HG03103 (cell line): ENCODE data around the gene POTEF.
"Not testable (repeated sequence)": the region's sequence is repeated elsewhere in the genome, so short reads cannot be mapped to it uniquely, and the experiment has no call there.

ENCODE experiments used
- ATAC-seq: cut with Tn5 transposase; IDR thresholded peaks from one replicate; pipeline ENCODE4 v1.9.1; 2021; ENCODE audit warnings: low read depth; ENCODE audit not compliant: unreplicated experiment

Gene POTEF

DNA sequence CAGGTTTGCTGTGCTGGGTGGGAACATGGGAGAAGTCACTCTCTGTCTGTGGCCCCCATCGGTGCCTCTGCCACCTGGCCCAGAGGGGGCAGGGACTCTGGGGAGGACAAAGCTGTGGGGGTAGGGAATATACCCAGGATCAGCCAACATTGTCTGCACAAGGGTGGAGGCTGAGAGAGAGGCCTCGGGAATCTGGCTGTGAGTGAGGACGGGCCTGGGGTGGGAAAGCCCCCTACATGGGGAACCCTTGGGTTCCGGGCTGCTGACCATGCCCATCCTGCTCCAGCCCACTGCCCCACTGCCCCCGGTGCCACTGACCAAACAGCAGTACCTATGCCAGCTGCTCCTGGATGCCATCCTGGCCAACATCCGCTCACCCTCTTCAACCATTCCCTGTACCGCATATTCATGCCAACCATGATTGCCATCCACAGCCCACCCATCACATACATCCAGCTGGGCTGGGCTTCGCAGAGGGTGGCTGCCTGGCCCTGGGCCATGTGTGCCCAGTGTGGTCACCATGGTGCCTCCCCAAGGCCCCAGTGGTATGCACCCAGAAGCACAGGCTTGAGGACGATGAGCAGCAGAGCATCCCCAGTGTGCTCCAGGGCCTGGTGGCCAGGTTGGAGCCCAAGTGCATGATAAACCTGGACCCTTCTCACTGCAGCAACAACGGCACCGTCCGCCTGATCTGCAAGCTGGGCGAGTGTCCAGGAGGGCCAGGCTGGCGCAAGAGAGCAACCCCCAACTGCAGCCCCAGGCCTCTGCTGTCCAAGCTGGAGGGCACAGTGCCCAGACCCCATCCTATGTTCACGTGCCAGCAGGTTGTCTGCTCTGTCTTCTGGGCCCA, 6.9 kb upstream of the POTEF start:
- no peak for ATAC-seq

DNA sequence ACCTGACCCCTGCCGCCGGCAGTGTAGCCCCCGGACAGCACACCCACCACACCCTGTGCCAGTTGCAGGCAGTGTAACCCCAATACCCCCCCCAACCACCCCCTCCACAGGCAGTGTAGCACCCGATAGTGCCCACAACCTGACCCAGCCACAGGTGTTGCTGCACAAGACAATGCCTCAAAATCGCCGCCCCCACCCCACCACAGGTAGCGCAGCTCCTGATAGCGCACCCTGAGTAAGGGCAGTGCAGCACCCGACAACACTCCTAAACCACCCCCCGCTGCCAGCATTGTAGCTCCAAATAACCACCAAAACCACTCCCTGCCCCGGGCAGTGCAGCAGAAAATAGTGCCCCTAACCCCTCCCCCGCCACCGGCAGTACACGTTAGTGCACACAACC, 558 bp downstream of the POTEF start:
- not testable (repeated sequence) for ATAC-seq

DNA sequence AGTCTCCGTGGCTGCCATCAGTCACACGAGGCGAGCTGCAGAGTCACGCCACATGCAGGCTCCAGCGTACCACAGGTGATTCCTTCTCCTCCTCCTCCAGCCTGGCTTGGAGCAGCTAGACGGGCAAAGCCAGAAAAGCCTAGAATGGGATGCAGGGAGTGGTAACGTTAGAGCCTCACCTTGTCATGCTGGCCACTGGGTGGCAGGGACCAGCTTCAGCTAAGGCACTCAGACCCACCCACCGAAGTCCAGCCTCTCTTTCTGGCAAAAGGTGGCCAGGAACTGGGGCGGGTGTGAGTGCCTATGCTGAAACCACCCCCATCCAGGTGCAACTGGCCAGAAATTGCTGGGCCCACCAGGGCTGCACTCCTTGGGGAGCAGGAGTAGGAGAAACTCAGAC, 1.3 kb downstream of the POTEF start:
- not testable (repeated sequence) for ATAC-seq

DNA sequence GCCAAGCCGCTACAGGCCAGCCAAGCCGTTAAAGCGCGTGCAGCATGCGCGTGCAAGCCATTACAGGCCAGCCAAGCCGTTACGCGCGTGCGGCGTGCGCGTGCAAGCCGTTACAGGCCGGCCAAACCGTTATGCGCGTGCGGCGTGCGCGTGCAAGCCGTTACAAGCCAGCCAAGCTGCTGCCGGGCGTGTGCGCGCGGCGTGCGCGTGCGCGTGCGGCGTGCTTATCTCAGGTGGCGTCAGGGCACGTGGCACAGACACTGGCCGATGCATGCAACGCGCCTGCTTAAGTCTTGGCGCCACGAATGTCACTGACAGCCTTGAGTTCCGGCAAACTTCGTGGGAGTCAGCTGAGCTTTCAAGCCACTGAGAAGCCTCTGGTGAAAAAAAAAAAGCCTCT, 8.1 kb downstream of the POTEF start:
- ATAC-seq, result not testable (repeated sequence)

DNA sequence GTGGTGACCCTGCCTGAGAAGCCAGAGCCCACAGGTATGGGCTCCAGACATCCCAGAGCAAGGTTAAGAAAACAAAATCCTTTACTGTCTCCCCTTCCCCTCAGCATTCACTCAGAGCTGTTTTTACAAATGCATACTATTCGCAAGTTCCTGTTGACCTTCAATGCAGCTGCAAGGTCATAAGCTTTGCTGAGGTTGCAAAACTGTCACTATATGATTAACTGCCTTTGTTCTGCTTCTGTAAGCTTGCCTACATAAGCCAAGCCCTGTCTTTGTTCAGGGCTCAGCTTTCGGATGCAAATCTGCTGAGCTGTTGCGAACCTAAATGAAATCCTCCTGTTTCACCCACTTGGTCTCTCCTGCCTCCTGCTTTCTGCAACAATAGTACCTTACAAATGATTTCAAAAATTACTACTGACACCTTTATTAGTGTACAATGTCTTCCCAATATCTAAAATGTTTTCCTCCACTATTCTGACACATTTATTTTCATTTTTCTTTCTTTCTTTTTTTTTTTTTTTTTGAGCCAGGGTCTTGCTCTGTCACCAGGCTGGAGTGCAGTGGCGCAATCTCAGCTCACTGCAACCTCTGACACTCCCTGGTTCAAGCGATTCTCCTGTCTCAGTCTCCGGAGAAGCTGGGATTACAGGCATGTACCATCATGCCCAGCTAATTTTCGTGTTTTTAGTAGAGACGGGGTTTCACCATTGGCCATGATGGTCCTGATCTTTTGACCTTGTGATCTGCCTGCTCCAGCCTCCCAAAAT, 26.2 kb downstream of the POTEF start:
- not testable (repeated sequence) for ATAC-seq

DNA sequence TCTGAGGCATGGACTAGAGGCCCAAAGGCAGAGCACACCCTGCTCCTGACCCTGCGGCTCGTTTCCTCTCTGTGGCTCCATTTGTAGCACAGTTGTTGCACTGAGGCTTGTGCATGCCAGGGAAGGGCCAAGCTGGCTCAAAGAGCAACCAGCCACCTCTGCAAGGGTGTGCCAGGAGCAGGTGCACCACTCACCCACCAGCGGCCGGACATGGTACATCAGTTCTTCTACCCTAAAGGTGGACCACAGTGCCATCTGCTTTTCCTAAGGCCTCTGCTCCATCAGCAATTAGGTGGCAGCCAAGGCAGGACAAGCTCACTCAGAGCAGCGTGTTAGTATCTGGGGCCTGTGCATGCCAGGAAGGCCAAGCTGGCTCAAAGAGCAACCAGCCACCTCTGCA, 66.4 kb downstream of the POTEF start:
- ATAC-seq, result not testable (repeated sequence)

DNA sequence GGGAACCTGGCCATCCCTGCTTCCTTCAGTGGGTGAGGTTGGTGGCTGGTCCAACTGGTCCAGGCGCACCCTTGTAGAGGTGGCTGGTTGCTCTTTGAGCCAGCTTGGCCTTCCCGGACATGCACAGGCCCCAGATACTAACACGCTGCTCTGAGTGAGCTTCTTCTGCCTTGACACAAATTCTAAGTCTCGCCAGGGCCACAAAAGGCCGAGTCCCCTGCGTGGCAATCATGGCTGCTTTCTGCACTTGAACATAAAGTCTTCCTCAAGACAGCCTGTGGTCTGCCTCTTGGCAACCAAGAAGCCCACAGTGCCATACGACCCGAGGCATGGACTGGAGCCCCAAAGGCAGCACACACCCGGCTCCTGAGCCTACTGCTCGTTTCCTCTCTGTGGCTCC, 69.0 kb downstream of the POTEF start:
- ATAC-seq, result not testable (repeated sequence)

DNA sequence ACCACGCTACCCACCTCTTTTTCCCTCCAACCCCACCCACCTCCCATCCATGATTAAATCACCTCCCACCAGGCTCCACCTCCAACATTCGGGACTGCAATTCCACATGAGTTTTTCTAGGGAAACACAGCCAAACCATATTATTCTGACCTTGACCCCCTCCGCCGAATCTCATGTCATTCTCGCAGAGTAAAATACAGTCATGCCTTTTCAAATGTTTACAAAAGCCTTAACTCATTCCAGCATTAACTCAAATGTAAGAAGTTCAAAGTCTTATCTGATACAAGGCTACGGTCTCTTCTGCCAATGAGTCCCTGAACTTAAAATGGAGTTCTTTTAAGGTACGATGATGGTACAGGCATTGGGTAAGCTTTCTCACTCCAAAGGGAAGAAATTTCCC, 72.7 kb downstream of the POTEF start:
- ATAC-seq, result not testable (repeated sequence)

DNA sequence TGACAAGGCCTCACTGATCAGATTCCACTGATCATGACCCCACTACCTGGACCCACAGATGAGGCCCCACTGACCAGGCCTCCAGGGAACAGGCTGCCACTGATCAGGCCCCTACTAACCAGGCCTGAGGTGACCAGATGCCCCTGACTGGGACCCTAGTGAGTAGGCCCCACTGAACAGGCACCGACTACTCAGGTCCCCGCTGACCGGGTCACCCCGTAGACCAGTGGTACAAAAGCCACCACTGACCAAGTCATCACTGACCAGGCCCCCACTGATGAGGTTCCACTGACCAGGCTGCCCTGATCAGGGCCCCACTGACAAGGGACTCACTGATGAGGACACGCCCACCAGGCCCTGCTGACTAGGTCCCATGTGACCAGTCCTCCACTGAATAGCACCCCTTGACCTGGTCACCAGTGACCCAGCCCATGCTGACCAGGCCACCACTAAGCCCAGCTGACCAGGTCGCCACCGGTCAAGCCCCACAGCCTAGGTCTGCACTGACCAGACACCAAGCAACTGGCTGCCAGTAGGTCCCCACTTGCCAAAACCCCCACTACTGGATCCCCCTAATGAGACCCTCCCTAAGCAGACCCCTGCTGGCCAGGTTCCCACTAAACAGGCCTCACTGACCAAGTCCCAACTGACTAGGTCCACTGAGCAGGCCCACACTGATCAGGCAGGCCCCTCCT, 75.7 kb downstream of the POTEF start:
- ATAC-seq, result not testable (repeated sequence)

DNA sequence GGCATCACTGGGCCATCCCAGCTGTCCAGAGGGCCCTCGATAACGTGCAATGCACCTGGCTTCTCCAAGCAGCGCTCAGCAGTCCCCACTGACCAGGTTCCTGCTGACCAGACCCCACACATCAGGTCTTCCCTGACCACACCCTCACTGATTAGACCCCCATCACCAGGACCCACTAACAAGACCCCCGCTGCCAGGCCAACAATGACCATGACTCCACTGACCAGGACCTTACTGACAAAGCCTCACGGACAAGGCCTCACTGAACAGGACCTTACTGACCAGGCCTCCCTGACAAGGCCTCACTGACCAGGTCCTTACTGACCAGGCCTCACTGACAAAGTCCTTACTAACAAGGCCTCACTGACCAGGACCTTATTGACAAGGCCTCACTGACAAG, 76.6 kb downstream of the POTEF start:
- not testable (repeated sequence) for ATAC-seq

DNA sequence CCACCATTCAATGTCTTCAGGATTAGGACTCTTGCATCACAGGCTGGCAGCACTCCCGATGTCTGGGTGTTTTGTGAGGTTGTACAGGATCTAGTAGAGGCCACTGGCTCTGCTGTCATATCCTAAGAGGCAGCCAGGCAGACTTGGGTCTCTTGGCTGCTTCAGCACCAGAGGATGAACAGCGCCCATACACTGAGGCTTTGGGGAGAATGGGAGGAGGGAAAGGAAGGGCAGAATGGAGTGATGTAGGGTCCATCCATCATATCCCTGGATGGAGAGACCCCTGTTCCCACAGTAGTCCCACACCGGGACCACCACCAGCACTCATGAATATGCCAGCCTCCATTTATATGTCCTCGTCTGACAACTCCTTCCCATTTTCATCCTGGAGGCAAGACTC, 80.6 kb downstream of the POTEF start:
- not testable (repeated sequence) for ATAC-seq

DNA sequence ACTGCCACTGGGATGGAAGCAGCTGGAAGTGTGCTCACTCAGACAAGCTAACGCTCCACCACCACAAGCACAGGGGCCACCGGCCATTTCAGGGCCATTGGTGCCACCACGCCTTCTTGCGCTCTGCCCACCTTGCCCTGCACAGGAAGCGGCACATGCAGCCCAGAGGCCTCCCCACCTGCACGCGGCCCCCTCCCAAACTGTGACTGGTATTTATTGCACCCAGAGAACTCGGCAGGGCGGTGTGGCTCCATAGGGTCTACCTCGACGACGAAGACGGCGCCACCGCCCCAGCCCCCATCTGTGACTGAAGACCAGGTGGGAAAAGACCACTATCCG, 90.8 kb downstream of the POTEF start:
- ATAC-seq, result not testable (repeated sequence)

DNA sequence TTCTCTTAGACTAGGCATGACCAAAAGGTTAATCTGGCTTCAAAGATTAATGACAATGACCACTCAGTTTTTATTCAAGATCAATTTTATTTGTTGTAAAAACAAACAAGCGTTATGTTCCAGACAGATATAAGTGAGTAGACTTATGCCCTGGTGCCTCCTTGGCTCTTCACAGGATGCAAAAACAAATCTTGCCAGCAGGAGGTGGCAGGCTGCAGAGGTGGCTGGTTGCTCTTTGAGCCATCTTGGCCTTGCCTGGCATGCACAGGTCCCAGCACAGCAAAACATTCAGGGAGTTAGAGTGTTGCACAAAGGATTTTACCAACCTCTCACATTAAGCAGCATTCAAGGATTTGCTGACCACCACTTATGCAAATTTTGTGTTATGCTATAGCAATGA, 103.1 kb downstream of the POTEF start:
- ATAC-seq, result not testable (repeated sequence)
